Measurements from ENCODE around the gene CD38.
"Not testable (repeated sequence)": the region's sequence is repeated elsewhere in the genome, so short reads cannot be mapped to it uniquely, and the experiment has no call there.

CD38 gene

DNA sequence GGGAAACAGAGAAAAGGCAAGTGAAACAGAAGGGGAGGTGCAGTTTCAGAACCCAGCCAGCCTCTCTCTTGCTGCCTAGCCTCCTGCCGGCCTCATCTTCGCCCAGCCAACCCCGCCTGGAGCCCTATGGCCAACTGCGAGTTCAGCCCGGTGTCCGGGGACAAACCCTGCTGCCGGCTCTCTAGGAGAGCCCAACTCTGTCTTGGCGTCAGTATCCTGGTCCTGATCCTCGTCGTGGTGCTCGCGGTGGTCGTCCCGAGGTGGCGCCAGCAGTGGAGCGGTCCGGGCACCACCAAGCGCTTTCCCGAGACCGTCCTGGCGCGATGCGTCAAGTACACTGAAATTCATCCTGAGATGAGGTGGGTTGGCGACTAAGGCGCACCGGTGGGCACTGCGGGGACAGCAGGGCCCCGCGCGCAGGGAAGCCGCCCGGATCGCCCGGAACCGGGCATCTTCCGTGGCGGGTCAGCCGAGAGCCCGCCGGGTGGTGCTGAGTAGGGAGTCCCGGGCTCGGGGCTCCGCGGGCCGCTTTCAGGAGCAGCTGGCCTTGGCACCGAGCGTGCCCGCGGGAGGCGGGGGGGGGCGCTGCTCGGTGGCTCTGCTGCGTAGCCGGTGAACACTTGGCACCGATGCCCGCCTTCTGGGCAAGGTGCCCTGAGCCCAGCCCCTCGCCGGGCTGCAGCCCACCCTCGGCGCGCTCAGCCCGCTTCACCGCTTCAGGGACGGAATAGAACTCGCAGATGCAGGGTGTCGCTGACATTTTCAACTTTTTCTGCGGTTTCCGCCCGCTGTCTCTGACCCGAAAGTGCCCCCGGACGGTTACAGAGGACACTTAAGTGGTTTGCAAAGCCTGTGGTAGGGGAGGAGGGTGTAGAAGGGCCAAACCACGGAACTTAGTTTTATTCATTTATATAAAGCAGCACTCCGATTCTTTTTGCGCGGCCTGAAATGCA lies at the start of gene CD38:
Gene CD38 (plus strand): TSS at position 40 of the 953 bp plus-strand sequence. CDS start 87 bp downstream, at position 127.
- peak; percentile 19 for DNase-seq (ENCODE audit: low read depth)

- no peak for DNase-seq (ENCODE audit: low read depth)
Measured at GRCh38 chr4:15729910-15730533, 48.1 kb upstream of the CD38 start.

DNA sequence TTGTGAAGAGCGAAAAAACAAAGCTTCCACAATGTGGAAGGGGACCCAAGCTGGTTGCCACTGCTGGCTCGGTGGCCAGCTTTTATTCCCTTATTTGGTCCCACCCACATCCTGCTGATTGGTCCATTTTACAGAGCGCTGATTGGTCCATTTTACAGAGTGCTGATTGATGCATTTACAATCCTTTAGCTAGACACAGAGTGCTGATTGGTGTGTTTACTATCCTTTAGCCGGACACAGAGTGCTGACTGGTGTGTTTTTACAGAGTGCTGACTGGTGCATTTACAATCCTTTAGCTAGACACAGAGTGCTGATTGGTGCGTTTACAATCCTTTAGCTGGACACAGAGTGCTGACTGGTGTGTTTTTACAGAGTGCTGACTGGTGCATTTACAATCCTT lies 45.1 kb upstream of the CD38 start:
- not testable (repeated sequence) for DNase-seq (ENCODE audit: low read depth)

GRCh38 chr4:15735536-15735935 lies 42.6 kb upstream of the CD38 start:
- DNase-seq (ENCODE audit: low read depth), result no peak

DNA sequence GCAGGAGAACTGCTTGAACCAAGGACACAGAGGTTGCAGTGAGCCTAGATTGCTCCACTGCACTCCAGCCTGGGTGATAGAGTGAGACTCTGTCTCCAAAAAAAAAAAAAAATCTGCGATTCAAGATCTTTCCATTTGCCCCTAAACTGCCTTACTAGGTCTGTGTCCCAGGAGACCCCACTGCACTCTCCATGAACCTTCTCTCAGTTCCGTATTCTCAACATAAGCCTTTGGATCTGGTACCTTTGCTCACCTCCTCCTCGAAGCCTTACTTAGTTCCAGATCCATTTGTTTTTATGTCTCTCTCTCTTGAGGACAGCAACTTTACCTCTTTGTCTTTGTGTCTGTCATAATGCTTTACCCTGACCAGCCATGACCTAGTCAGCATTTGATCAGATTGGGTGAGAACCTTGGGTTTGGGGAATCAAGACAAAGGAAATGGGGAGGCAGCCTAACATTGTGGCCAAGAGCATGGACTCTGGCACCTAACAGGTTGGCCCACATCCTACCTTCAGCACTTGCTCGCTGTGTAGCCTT lies 41.5 kb upstream of the CD38 start:
- no peak for DNase-seq (ENCODE audit: low read depth)

DNA sequence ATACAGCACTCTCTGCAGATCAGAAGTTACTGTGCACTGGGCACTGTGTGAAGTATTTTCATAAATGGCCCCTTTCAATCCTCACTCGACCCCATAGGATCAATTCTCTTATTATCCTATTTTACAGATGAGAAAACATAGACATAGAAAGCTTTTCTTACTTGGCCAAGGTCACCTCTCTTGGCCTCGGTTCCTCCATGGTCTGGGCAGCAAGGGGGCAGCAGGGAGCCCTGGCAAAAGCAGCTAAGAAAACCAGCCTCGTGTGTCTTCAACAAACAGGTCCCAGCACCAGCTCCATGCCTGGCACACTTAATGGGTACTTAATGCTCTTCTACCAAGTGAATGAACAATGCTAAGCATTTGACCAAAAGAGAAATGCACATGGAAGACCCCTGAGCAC lies 40.9 kb upstream of the CD38 start:
- no peak for DNase-seq (ENCODE audit: low read depth)

DNA sequence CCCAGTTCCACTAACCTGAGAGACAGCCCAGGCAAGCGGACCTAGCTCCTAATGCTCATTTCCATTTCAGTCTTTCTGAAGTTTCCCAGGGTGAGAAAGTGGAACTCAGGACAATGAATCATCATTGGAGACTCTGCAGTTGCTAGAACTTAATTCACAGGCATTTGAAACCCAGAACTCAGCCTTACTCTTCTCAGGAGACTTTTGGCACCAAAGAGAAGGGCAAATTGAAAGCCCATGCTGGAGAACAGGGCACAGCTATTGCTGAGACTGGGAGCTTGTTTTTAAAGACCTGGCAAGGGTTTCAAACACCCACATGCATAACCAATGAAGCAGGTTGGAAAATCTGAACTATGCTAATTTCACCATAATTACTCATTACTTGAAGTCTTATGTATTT lies 39.3 kb upstream of the CD38 start:
- no peak for DNase-seq (ENCODE audit: low read depth)

DNA sequence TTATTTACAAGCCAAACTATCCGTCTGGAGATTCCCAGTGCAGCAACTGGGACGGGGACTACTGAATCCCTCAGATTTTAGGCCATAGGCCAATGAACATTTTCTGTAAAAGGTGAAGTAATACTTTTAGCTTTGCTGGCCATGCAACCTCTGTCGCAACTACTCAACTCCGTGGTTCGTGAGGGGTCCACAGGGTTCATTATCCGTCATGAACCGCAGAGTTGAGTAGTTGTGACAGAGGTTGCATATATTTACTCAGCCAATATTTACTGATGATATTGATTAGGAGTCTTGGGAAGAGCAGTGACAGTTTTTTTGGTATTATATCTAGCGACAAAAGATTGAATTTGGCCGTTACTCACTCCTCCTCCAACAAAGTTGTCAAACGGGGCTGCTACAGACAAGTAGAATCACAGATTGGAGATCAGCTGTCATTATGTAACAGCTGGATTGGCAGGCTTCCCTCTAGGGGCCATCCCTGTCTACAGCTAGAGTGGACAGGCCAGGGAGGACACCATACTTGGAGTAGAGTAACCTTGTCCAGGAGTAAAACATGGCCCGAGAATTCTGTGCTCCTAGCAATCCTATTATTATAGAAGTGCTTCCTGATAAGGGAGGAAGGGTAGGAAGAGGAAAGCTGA lies 37.2 kb upstream of the CD38 start:
- no peak for DNase-seq (ENCODE audit: low read depth)

DNA sequence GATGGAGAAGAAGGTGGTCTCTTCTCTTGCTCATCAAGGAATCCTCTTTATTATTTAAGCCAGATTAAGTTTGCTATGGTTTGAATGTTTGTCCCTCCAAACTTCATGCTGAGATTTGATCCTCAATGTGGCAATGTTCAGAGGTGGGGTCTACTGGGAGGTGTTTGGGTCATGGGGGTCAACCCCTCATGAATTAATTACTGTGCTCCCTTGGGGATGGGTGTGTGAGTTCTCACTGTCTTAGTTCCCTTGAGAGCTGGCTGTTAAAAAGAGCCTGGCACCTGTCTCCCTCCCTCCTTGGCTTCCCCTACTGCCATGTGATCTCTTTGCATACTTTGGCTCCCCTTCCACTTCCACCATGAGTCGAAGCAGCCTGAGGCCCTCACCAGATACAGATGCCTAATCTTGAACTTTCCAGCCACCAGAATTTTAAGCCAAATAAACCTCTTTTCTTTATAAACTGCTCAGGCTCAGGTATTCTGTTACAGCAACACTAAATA lies 36.0 kb upstream of the CD38 start:
- no peak for DNase-seq (ENCODE audit: low read depth)

- no peak for DNase-seq (ENCODE audit: low read depth)
Measured at GRCh38 chr4:15742637-15743036, 35.5 kb upstream of the CD38 start.

DNA sequence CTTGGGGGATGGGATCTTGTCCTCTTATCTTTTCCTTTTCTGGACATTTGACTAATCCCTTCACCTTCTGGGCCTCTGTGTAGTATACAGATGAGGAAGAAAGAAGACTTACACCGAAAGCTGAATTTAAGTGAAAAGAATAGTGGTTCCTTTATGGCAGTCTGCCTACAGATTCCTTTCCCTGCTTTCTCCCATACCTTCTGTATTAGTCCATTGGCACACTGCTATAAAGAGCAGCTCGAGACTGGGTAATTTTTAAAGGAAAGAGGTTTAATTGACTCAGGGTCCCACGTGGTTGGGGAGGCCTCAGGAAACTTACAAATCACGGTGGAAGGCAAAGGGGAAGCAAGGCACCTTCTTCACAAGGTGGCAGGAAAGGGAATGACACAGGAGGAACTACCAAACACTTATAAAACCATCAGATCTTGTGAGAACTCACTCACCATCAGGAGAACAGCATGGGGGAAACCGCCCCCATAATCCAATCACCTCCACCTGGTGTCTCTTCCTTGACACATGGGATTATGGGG lies 34.0 kb upstream of the CD38 start:
- DNase-seq (ENCODE audit: low read depth), result no peak

DNA sequence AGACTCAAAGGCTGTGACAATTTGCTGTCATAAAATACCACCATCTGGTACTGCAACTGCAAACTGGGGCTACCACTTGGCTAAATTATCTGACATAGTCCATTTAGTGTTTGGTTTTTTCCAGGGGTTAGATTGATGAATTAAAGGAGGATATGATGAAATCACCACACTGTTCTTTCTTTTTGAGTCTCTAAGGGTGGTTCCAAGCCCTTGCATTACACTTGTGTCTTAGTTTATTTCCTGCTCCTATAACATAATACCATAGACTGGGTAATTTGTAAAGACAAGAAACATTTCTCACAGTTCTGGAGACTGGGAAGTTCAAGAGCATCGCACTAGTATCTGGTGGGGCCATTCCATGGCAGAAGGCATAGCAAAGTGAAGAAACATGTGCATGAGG lies 32.0 kb upstream of the CD38 start:
- DNase-seq (ENCODE audit: low read depth), result no peak

DNA sequence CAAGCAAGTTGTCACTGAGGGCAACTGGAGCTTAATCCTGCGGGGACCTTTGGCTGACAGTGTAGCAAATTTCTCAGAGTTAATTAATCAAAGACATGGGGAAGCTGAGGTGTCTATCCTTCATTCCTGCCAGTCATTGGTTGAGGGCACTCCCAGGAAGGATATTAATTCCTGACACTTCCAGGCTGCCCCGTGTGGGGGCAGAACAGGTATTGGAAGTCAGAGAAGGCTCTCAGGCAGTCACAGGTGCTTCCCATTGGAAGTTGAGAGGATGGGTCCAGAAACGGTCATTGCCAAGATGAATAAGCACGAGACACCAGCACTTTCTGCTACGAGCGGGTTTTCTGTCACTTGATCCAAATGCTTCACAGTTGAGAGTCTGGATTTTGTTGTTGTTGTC lies 29.1 kb upstream of the CD38 start:
- DNase-seq (ENCODE audit: low read depth), result no peak

DNA sequence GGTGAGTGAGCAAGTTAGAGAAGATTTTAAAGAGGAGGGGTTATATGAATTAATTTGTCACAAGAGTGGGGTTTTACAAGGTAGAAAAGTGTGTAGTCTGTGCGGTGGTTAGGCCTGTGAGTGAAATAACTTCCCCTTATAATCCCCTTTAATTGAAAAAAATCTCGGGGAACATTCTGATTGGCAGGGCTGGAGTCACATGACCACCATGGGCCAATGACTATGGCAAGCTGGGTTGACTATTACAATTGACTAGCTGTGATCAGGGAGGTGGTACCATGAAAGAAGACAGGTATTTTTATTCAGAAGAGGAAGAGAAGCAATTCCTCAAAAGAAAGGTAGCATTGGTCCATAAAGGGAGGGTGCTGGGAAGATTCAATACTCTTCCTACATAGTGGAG lies 27.0 kb upstream of the CD38 start:
- DNase-seq (ENCODE audit: low read depth), result no peak

- no peak for DNase-seq (ENCODE audit: low read depth)
Measured at GRCh38 chr4:15753081-15753480, 25.0 kb upstream of the CD38 start.

DNA sequence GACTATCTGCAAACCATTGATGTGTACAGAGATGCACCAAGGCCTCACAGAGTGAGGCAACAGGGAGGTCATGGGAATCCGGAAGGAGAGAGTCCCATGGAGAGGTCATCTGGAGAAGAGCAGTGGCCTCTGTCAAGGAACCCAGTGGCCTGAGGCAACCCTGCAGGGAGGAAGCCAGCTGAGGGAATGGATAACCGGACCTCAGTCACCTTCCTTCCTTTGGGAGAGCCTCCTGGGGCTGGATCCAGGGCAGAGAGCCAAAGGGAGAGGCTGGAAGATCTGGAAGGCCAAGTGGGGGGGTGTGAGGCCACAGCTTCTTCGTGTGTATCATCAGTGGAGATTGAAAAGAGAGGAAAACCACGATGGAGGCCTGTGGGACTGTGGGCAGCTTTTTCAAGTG lies 24.3 kb upstream of the CD38 start:
- DNase-seq (ENCODE audit: low read depth), result no peak

- no peak for DNase-seq (ENCODE audit: low read depth)
Measured at GRCh38 chr4:15754323-15754722, 23.8 kb upstream of the CD38 start.

DNA sequence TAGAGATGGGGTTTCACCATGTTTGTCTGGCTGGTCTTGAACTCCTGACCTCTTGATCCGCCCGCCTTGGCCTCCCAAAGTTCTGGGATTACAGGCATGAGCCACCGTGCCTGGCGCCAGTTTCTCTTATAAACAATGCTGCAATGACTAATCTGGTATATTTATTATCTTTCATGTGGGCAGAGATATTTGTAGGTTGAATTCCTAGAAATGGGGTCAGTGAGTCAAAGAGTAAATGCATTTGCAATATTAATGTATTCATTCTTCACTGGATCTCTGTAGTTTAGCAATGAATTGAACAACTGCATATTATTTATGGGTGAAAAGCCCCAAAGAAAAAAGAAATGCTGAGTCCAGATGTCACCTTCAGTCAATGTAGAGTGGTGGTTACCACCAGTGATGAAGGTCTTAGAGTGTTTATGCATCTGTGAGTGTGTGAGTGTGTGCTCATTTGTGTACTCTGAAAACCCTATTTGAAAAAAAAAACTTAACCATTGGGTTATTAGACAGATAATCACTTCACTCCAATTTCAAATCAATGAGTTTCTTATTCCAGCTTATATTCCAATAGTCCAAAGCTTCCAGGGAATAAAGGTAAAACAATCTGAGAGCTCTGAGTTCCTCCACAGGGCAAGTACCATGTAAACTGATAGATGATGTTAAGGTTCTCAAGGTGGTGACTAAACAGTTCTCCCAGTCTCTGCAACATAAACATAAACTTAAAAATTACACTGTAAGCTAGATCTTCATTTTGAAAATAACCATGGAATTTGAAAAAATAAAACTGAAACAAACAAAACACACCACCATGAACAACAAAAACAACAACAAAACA lies 22.6 kb upstream of the CD38 start:
- no peak for DNase-seq (ENCODE audit: low read depth)

- DNase-seq (ENCODE audit: low read depth), result peak; percentile 47
Measured at GRCh38 chr4:15756361-15756861, 21.7 kb upstream of the CD38 start.

DNA sequence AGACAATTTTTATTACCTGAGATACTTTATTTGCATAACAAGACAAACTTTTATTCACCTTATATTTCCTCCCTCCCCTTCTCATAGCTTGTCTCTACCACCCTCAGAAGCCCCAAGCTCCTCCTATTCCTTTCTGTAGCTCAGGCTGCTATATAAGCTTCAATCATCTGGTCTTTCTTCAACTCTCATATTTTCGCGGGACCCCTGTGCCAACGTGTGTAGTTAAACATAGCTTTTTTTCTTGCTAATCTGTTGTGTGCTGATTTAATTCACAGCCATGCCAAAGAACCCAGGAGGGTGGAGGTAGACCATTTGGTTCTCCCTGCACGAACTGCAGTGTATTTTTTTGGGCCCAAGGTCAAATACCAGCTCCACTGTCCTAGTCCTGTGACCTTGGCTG lies 21.1 kb upstream of the CD38 start:
- DNase-seq (ENCODE audit: low read depth), result no peak

DNA sequence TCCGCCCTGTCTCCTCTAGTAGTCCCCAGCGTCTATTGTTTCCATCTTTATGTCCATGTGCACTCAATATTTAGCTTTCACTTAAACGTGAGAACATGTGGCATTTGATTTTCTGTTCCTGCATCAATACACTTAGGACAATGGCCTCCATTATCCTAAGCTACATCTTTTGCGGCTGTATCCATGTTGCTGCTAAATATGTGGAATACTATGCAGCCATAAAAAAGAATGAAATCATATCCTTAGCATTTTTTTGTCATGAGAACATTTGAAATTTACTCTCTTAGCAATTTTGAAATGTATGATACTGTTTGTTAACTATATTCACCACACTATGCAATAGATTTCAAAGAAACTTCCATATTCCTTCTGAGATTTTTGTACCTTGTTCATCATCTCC lies 19.8 kb upstream of the CD38 start:
- DNase-seq (ENCODE audit: low read depth), result no peak
